ENCODE measurements around the gene UQCRH. TPM values are rescaled to one million over a fixed set of nuclear protein-coding genes. Genes with fewer than 3 reads are reported as not detected.

UQCRH gene
- polyA plus RNA-seq, 1 of the 3 experiments (the other 2 are of a cell fraction), result 971 TPM

DNA sequence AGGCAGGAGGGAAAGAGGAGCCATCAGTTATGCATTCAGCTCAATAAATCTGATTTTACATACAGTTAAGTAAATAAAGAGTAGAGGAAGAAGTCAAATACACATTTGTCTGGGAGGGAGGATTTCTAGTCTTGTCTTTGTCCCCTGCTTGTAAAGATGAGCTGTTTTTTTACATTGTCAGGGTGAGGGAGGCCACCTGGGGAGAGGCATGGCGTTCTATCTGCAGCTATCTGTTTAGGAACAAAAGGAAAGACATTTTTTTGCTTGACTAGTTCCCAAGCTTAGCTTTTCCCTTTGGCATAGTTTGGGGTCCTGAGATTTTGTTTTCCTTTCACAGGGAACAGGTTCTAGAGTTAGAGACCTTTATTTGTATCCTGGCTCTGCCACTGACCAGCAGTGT is 41.0 kb upstream of the UQCRH start:
- no peak overlapping the region for H3K9ac ChIP-seq
- H3K79me2 ChIP-seq (ENCODE audit: insufficient read depth), result no peaks in the 10 kb centered on the region
- H3K4me3 ChIP-seq (ENCODE audit: low read depth in 2 of 2, low read length in 1 of 2), result no peak overlapping the region
- DNase-seq, result no peak
- peaks cover 18 to 30% of the 10 kb centered on the region in 2 experiments for H3K36me3 ChIP-seq (replicated peaks in 1 of 2; ENCODE audit: control insufficient read depth in 1 of 2, insufficient read depth in 2 of 2, low read length in 1 of 2)
- no peaks in the 10 kb centered on the region for H3K27me3 ChIP-seq (ENCODE audit: insufficient read depth)
- POLR2A ChIA-PET, result interaction anchor here (0.9 to 1.4 kb wide), 2 partner anchors 11 to 14 kb away, joined by 4 to 8 read pairs; no protein-coding TSS in a partner anchor
- H3K4me1 ChIP-seq (ENCODE audit: control insufficient read depth in 1 of 2, insufficient read depth in 2 of 2, low read depth in 1 of 2, low read length in 1 of 2), result no peaks in the 10 kb centered on the region
- H3K9me2 ChIP-seq, result no peaks in the 10 kb centered on the region
- no peaks in the 10 kb centered on the region for H3K9me3 ChIP-seq
- H2AFZ ChIP-seq (ENCODE audit: low read depth), result no peak overlapping the region
- no peak overlapping the region for H3K4me2 ChIP-seq
- TF ChIP-seq YY1 (IDR thresholded peaks at IDR 0.05; ENCODE audit: low read depth) (no peak), MEF2A (IDR thresholded peaks at IDR 0.05; ENCODE audit: borderline replicate concordance, low read depth) (no peak)
- 100% methylated on average over 1 of the region's 1 CpG for WGBS (ENCODE audit: low lambda C conversion rate)
- CTCF ChIA-PET, result interaction anchor here (1.6 to 1.8 kb wide), 3 partner anchors 18 to 39 kb away, joined by 4 to 5 read pairs (median 5); no protein-coding TSS in a partner anchor
- no peak overlapping the region for H3K27ac ChIP-seq (ENCODE audit: low read depth in 2 of 2, low read length in 1 of 2)
- no peaks in the 10 kb centered on the region for H3F3A ChIP-seq (replicated peaks; ENCODE audit: insufficient read depth)
- H4K20me1 ChIP-seq (ENCODE audit: insufficient read depth), result no peaks in the 10 kb centered on the region

DNA sequence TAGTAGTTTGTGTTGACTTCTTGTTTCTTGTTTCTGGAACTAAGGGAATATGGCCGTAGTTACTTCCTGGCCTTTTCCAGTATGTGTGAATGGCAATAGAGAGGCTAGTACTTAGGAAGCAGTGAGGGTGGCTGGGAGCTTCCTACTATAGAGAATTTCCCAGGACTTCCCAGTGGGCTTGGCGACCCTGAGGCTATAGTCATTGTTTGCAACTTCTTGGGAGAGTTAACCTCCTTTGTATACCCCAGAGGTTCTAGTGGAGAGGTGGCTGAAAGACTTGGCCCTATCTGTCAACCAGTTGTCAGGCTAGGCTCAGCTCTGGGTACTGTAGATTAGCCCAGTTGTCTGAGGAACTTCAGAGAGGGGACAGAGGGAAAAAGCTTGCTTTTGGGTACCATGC is 40.4 kb upstream of the UQCRH start:
- no peaks in the 10 kb centered on the region for H3K9me3 ChIP-seq
- TF ChIP-seq POLR2AphosphoS5 (IDR thresholded peaks at IDR 0.05; ENCODE audit: low read depth, low read length), result no peak
- no peak for TF ChIP-seq ELF1 (IDR thresholded peaks at IDR 0.05)
- no peak for TF ChIP-seq GATA2 (CRISPR knock-in tag; IDR thresholded peaks at IDR 0.05)
- TF ChIP-seq RCOR1 (IDR thresholded peaks at IDR 0.05; ENCODE audit: low read length), result no peak
- TF ChIP-seq YY1 (IDR thresholded peaks at IDR 0.05; ENCODE audit: low read depth), result no peak
- TF ChIP-seq, protein P1, sequence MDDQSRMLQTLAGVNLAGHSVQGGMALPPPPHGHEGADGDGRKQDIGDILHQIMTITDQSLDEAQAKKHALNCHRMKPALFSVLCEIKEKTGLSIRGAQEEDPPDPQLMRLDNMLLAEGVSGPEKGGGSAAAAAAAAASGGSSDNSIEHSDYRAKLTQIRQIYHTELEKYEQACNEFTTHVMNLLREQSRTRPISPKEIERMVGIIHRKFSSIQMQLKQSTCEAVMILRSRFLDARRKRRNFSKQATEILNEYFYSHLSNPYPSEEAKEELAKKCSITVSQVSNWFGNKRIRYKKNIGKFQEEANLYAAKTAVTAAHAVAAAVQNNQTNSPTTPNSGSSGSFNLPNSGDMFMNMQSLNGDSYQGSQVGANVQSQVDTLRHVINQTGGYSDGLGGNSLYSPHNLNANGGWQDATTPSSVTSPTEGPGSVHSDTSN (IDR thresholded peaks at IDR 0.05), result no peak
- TF ChIP-seq FOSL2 (IDR thresholded peaks at IDR 0.05; ENCODE audit: borderline replicate concordance, low read depth), result no peak
- TF ChIP-seq TAF1 (IDR thresholded peaks at IDR 0.05; ENCODE audit: borderline replicate concordance, low read depth, low read length), result no peak
- TF ChIP-seq USF2 (IDR thresholded peaks at IDR 0.05; ENCODE audit: borderline replicate concordance, low read depth, low read length), result no peak
- TF ChIP-seq GABPA (IDR thresholded peaks at IDR 0.05; ENCODE audit: low read depth), result no peak
- no peak for TF ChIP-seq USF1 (IDR thresholded peaks at IDR 0.05; ENCODE audit: borderline replicate concordance, low read depth)
- TF ChIP-seq NFIC (IDR thresholded peaks at IDR 0.05; ENCODE audit: borderline replicate concordance), result no peak
- no peak for TF ChIP-seq JUND (IDR thresholded peaks at IDR 0.05)
- TF ChIP-seq, protein P2, sequence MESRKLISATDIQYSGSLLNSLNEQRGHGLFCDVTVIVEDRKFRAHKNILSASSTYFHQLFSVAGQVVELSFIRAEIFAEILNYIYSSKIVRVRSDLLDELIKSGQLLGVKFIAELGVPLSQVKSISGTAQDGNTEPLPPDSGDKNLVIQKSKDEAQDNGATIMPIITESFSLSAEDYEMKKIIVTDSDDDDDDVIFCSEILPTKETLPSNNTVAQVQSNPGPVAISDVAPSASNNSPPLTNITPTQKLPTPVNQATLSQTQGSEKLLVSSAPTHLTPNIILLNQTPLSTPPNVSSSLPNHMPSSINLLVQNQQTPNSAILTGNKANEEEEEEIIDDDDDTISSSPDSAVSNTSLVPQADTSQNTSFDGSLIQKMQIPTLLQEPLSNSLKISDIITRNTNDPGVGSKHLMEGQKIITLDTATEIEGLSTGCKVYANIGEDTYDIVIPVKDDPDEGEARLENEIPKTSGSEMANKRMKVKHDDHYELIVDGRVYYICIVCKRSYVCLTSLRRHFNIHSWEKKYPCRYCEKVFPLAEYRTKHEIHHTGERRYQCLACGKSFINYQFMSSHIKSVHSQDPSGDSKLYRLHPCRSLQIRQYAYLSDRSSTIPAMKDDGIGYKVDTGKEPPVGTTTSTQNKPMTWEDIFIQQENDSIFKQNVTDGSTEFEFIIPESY (IDR thresholded peaks at IDR 0.05; ENCODE audit: borderline replicate concordance, low read depth), result no peak
- TF ChIP-seq, protein P3, sequence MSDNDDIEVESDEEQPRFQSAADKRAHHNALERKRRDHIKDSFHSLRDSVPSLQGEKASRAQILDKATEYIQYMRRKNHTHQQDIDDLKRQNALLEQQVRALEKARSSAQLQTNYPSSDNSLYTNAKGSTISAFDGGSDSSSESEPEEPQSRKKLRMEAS (IDR thresholded peaks at IDR 0.05; ENCODE audit: low read depth), result no peak
- no peak for TF ChIP-seq FOXM1 (IDR thresholded peaks at IDR 0.05; ENCODE audit: low read depth)
- TF ChIP-seq RFX5 (IDR thresholded peaks at IDR 0.05; ENCODE audit: low read length), result no peak
- no peak for TF ChIP-seq FOXJ3 (CRISPR knock-in tag; IDR thresholded peaks at IDR 0.05)
- no peak for TF ChIP-seq TEAD4 (IDR thresholded peaks at IDR 0.05; ENCODE audit: borderline replicate concordance, insufficient read depth)
- H3K9me2 ChIP-seq, result no peaks in the 10 kb centered on the region
- no peak overlapping the region for H3K27ac ChIP-seq (ENCODE audit: low read depth in 2 of 2, low read length in 1 of 2)
- no peaks in the 10 kb centered on the region for H4K20me1 ChIP-seq (ENCODE audit: insufficient read depth)
- no peaks in the 10 kb centered on the region for H3K27me3 ChIP-seq (ENCODE audit: insufficient read depth)
- H3K4me3 ChIP-seq (ENCODE audit: low read depth in 2 of 2, low read length in 1 of 2), result no peak overlapping the region
- ChIA-PET CTCF (interaction anchor here (1.6 to 1.8 kb wide), 3 partner anchors 18 to 40 kb away, joined by 4 to 5 read pairs (median 5); no protein-coding TSS in a partner anchor), POLR2A (interaction anchor here (1.4 kb wide), 1 partner anchor 13 kb away, joined by 8 read pairs; no protein-coding TSS in a partner anchor)
- no peaks in the 10 kb centered on the region for H3K79me2 ChIP-seq (ENCODE audit: insufficient read depth)
- no peak overlapping the region for H3K9ac ChIP-seq
- H3K4me1 ChIP-seq (ENCODE audit: control insufficient read depth in 1 of 2, insufficient read depth in 2 of 2, low read depth in 1 of 2, low read length in 1 of 2), result no peaks in the 10 kb centered on the region
- no peaks in the 10 kb centered on the region for H3F3A ChIP-seq (replicated peaks; ENCODE audit: insufficient read depth)
- H3K36me3 ChIP-seq (replicated peaks in 1 of 2; ENCODE audit: control insufficient read depth in 1 of 2, insufficient read depth in 2 of 2, low read length in 1 of 2), result peaks cover 20 to 31% of the 10 kb centered on the region in 2 experiments
- H3K4me2 ChIP-seq, result no peak overlapping the region
- no peak overlapping the region for H2AFZ ChIP-seq (ENCODE audit: low read depth)
- DNase-seq, result no peak
- WGBS (ENCODE audit: low lambda C conversion rate), result 92% methylated on average over 2 of the region's 2 CpGs

All from SK-N-SH (cell line).